Measurements from ENCODE around the gene PHKB. TPM values are rescaled to one million over a fixed set of nuclear protein-coding genes. Genes with fewer than 3 reads are reported as not detected.
"Not testable (repeated sequence)": the region's sequence is repeated elsewhere in the genome, so short reads cannot be mapped to it uniquely, and the experiment has no call there.

PHKB gene
- total RNA-seq, 2 donors from 2014 or later = 75.7 to 93.8 TPM

DNA sequence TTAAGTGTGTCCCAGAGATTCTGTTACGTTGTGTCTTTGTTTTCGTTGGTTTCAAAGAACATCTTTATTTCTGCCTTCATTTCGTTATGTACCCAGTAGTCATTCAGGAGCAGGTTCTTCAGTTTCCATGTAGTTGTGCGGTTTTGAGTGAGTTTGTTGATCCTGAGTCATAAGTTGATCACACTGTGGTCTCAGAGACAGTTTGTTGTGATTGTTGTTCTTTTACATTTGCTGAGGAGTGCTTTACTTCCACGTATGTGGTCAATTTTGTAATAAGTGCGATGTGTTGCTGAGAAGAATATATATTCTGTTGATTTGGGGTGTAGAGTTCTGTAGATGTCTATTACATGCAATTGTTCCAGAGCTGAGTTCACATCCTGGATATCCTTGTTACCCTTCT, 83.1 kb downstream of the PHKB start:
- not testable (repeated sequence) for H3K27ac ChIP-seq; ATAC-seq (ENCODE audit: insufficient number of reproducible peaks, low FRiP score, low read depth); H3K4me1 ChIP-seq (ENCODE audit: control insufficient read depth in 1 of 2, low read depth in 2 of 2); DNase-seq (ENCODE audit: low spot score); H3K4me3 ChIP-seq; H3K27me3 ChIP-seq (replicated peaks; ENCODE audit: insufficient read depth)
- Histone ChIP-seq H3K9me3 (peaks cover 38% of the 10 kb centered on the region), H3K36me3 (peaks cover 13% of the 10 kb centered on the region)

DNA sequence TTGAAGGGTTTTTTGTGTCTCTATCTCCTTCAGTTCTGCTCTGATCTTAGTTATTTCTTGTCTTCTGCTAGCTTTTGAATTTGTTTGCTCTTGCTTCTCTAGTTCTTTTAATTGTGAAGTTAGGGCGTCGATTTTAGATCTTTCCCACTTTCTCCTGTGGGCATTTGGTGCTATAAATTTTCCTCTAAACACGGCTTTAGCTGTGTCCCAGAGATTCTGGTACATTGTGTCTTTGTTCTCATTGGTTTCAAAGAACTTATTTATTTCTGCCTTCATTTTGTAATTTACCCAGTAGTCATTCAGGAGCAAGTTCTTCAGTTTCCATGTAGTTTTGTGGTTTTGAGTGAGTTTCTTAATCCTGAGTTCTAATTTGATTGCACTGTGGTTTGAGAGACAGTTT, 90.1 kb downstream of the PHKB start:
- Histone ChIP-seq H3K9me3 (peaks cover 17% of the 10 kb centered on the region), H3K36me3 (peaks cover 29% of the 10 kb centered on the region)
- H3K27ac ChIP-seq; H3K27me3 ChIP-seq (replicated peaks; ENCODE audit: insufficient read depth); DNase-seq (ENCODE audit: low spot score); H3K4me3 ChIP-seq; ATAC-seq (ENCODE audit: insufficient number of reproducible peaks, low FRiP score, low read depth); H3K4me1 ChIP-seq (ENCODE audit: control insufficient read depth in 1 of 2, low read depth in 2 of 2): not testable (repeated sequence)

- ATAC-seq (ENCODE audit: insufficient number of reproducible peaks, low FRiP score, low read depth); DNase-seq (ENCODE audit: low spot score): not testable (repeated sequence)
- H3K36me3 ChIP-seq = peaks cover 24% of the 10 kb centered on the region
Measured at GRCh38 chr16:47551767-47552166, 90.6 kb downstream of the PHKB start.

DNA sequence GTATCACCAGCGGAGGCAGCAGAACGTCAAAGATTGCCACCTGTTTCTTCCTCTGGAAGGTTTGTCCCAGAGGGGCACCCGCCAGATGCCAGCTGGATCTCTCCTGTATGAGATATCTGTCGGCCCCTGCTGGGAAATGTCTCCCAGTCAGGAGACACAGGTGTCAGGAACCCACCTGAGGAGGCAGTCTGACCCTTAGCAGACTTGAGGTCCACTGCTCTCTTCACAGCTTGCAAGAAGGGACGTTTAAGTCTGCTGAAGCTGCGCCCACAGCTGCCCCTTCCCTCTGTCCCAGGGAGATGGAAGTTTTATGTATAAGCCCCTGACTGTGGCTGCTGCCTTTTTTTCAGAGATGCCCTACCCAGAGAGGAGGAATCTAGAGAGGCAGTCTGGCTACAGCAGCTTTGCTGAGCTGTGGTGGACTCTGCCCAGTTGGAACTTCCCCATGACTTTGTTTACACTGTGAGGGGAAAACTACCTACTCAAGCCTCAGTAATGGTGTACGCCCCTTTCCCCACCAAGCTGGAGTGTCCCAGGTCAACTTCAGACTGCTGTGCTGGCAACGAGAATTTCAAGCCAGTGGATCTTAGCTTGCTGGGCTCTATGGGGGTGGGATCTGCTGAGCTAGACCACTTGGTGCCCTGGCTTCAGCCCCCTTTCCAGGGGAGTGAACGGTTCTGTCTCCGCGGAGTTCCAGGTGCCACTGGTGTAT, 92.9 kb downstream of the PHKB start:
- Histone ChIP-seq H3K4me3 (no peak overlapping the region), H3K36me3 (peaks cover 24% of the 10 kb centered on the region), H3K4me1 (ENCODE audit: control insufficient read depth in 1 of 2, low read depth in 2 of 2) (no peaks in the 10 kb centered on the region), H3K27me3 (replicated peaks; ENCODE audit: insufficient read depth) (no peaks in the 10 kb centered on the region), H3K27ac (no peak overlapping the region), H3K9me3 (peaks cover 9% of the 10 kb centered on the region)
- no peak for DNase-seq (ENCODE audit: low spot score)
- TF ChIP-seq, protein P1, sequence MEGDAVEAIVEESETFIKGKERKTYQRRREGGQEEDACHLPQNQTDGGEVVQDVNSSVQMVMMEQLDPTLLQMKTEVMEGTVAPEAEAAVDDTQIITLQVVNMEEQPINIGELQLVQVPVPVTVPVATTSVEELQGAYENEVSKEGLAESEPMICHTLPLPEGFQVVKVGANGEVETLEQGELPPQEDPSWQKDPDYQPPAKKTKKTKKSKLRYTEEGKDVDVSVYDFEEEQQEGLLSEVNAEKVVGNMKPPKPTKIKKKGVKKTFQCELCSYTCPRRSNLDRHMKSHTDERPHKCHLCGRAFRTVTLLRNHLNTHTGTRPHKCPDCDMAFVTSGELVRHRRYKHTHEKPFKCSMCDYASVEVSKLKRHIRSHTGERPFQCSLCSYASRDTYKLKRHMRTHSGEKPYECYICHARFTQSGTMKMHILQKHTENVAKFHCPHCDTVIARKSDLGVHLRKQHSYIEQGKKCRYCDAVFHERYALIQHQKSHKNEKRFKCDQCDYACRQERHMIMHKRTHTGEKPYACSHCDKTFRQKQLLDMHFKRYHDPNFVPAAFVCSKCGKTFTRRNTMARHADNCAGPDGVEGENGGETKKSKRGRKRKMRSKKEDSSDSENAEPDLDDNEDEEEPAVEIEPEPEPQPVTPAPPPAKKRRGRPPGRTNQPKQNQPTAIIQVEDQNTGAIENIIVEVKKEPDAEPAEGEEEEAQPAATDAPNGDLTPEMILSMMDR (IDR thresholded peaks at IDR 0.05) = no peak
- ATAC-seq (ENCODE audit: insufficient number of reproducible peaks, low FRiP score, low read depth) = no peak

More at GRCh38 chr16:47551767-47552166, 90.6 kb downstream of the PHKB start:
- H3K4me1 ChIP-seq (ENCODE audit: control insufficient read depth in 1 of 2, low read depth in 2 of 2); H3K27ac ChIP-seq; H3K4me3 ChIP-seq; H3K27me3 ChIP-seq (replicated peaks; ENCODE audit: insufficient read depth): not testable (repeated sequence)
- H3K9me3 ChIP-seq = peaks cover 13% of the 10 kb centered on the region

GRCh38 chr16:47554587-47554986, 93.5 kb downstream of the PHKB start:
- ATAC-seq (ENCODE audit: insufficient number of reproducible peaks, low FRiP score, low read depth); H3K9me3 ChIP-seq; H3K27ac ChIP-seq; DNase-seq (ENCODE audit: low spot score); H3K4me1 ChIP-seq (ENCODE audit: control insufficient read depth in 1 of 2, low read depth in 2 of 2); H3K4me3 ChIP-seq; H3K27me3 ChIP-seq (replicated peaks; ENCODE audit: insufficient read depth): not testable (repeated sequence)
- peaks cover 24% of the 10 kb centered on the region for H3K36me3 ChIP-seq

GRCh38 chr16:47561286-47561685, 100.2 kb downstream of the PHKB start:
- H3K27me3 ChIP-seq (replicated peaks; ENCODE audit: insufficient read depth) = no peaks in the 10 kb centered on the region
- no peaks in the 10 kb centered on the region for H3K36me3 ChIP-seq
- H3K27ac ChIP-seq = no peak overlapping the region
- TF ChIP-seq, protein P1 (IDR thresholded peaks at IDR 0.05) = no peak
- H3K9me3 ChIP-seq = no peaks in the 10 kb centered on the region
- H3K4me3 ChIP-seq = no peak overlapping the region
- ATAC-seq (ENCODE audit: insufficient number of reproducible peaks, low FRiP score, low read depth) (no peak), DNase-seq (ENCODE audit: low spot score) (no peak)
- H3K4me1 ChIP-seq (ENCODE audit: control insufficient read depth in 1 of 2, low read depth in 2 of 2) = no peaks in the 10 kb centered on the region

DNA sequence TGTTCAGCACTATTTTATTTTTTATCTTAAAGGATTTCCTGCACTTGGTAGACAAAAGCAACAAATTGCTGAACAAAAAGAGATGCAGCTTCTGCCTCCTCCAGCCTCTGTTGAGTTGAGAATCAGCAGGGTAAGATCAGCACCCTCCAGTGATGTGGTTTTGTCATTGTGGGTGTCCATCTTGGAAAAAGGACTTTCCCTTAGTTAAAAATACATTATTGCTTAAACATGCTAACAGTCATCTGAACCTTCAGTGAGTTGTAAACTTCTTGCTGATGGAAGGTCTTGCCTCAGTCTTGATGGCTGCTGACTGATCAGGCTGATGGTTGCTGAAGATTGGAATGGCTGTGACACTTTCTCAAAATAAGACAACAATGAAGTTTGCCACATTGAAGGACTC, 101.2 kb downstream of the PHKB start:
- TF ChIP-seq, protein P1 (IDR thresholded peaks at IDR 0.05) = no peak
- Histone ChIP-seq H3K27ac (no peak overlapping the region), H3K4me1 (ENCODE audit: control insufficient read depth in 1 of 2, low read depth in 2 of 2) (no peaks in the 10 kb centered on the region), H3K27me3 (replicated peaks; ENCODE audit: insufficient read depth) (no peaks in the 10 kb centered on the region), H3K4me3 (no peak overlapping the region), H3K36me3 (no peaks in the 10 kb centered on the region), H3K9me3 (no peaks in the 10 kb centered on the region)
- DNase-seq (ENCODE audit: low spot score) (no peak), ATAC-seq (ENCODE audit: insufficient number of reproducible peaks, low FRiP score, low read depth) (no peak)
